Forelimb muscle (tissue), 1 donor: ENCODE measurements around the gene CHERP. TPM values are rescaled to one million over a fixed set of nuclear protein-coding genes. Genes with fewer than 3 reads are reported as not detected.
"Not testable (repeated sequence)": the region's sequence is repeated elsewhere in the genome, so short reads cannot be mapped to it uniquely, and the experiment has no call there.

Source experiments
- DNase-seq: peaks from one replicate; pipeline ENCODE4 v3.0.0-alpha.2; 2013; ENCODE audit warnings: low read depth
- polyA plus RNA-seq: library from polyadenylated mRNA; unstranded; fragments of 120-200 nt; gene quantifications from one replicate; pipeline ENCODE4 v1.2.1, GENCODE V29; 2013; ENCODE audit not compliant: insufficient read length

The CHERP gene
- polyA plus RNA-seq, 1 donor, result 31.7 TPM

GRCh38 chr19:16520074-16520973, 21.9 kb downstream of the CHERP start:
- no peak for DNase-seq

DNA sequence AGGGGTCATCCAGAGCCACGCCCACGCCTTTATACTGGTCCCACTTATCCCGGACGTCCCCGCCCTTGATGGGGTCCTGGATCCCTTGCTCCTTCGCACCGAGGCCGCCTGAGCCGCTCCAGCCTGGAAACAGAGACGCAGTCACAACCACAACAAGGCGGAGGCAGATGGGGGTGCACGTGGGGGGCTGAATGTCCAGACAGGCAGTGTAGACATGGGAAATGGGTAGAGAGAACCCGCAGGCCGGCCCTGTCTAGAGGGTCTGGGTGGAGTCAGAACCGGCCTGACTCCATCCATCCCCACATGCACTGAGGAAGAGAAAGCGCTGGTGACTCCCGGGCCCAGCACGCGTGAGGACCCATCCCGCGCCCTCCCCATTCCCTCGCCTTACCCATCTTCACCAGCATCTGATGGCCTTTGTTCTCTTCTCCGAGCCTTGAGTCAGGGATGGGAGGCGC, 23.0 kb downstream of the CHERP start:
- DNase-seq, result no peak

DNA sequence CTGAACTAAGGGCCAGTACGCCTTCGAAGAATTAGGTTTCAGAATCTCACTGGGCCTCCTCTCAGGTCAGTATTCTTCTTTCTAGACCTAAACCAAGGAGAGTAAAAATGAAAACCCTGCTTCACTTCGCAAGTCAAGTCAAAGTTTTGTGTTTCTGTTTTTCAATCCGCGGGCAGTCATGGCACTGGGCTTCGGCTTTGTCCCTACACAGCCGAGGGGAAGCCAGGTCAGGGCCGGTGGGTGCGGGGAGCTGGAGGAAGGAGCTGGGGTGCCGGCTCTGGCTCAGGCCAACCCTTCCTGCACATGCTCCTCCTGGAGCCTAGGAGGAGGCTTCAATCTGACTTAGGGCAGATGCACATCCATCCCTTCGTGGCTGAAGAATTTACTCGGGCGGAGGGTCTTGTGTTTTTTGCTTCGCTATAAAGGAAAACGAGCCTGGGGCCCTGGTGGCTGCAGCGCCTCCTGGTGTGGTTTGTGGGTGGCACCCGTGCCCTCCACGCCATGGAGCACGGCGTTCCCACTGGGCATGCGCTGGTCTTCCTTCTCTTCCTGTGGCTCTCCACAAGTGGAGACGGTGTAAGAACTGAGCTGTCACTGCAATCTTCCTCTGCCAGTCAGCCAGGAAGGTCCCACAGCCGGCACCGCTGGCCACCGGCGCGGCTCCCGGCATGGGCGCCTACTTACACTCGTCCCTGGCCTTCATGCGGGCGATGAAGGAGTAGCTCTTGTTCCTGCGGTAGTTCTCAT, 23.6 kb downstream of the CHERP start:
- no peak for DNase-seq

DNA sequence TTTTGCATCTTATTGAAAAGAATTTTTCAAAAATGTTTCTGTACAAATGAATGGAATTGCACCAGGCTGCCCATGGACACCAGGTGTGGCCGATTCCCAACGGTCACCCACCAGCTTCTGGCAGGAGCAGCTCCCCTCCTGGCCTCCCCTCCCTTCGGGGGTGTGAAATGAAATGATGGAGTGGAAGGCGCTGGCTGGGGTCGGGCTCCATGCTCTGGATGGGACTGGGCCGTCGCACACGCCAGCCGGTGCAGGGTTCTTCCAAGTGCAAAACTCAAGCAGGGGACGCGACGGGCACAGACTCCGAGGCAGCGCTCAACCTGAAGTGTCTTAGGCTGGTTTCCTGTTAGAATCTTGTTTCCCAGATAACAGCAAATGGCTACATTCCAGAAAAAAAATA, 24.2 kb downstream of the CHERP start:
- DNase-seq, result no peak

- DNase-seq, result no peak
Observed at GRCh38 chr19:16516923-16517610, 25.2 kb downstream of the CHERP start.

DNA sequence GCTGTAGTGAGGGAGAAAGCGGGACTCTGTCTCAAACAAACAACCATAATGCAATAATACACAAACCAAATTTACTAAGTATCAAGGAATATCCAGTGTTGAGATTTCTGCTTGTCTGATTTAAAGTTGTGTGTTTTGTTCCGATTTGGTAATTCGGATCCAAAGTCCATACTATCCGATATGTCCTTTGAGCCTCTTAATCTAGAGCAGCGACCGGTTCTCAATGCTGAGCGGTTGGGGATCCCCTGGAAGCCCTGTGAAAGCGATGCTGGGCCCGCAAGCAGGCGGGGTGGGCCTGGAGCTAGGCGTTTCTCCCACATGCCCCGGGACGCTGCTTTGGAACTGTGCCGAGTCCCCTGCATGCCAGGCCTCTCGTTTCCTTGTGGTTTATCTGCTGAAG, 25.9 kb downstream of the CHERP start:
- DNase-seq, result no peak

DNA sequence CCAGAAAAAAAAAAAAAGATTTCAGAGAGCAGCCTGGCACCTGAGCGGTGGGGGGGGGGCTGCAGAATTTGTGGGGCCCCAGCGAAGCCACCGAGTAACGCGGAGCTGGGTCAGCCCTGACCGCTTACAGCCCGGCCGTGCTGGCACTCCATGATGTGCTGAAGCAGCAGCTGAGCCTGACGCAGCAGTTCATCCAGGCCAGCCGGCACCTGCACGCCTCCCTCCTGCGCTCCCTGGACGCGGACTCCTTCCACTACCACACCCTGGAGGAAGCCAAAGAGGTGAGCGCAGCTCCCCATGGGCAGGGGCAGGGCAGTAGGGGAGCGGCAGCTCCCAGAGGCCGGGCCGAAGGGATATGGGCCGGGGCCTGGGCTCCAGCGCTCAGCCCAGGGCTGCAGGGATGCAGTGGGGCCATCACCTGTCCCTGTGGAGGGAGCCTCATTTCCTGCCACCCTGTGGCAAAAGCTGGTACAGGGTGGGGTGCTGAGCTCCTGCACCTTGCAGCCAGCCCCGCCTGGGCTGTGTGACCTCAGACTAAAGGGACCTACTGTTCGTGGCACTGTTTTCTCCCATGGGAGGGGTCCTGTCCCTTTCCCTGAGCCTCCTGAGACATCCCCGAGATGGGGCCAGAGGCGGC, 27.7 kb downstream of the CHERP start:
- DNase-seq, result no peak

- DNase-seq, result not testable (repeated sequence)
Observed at GRCh38 chr19:16512611-16513010, 29.6 kb downstream of the CHERP start.

DNA sequence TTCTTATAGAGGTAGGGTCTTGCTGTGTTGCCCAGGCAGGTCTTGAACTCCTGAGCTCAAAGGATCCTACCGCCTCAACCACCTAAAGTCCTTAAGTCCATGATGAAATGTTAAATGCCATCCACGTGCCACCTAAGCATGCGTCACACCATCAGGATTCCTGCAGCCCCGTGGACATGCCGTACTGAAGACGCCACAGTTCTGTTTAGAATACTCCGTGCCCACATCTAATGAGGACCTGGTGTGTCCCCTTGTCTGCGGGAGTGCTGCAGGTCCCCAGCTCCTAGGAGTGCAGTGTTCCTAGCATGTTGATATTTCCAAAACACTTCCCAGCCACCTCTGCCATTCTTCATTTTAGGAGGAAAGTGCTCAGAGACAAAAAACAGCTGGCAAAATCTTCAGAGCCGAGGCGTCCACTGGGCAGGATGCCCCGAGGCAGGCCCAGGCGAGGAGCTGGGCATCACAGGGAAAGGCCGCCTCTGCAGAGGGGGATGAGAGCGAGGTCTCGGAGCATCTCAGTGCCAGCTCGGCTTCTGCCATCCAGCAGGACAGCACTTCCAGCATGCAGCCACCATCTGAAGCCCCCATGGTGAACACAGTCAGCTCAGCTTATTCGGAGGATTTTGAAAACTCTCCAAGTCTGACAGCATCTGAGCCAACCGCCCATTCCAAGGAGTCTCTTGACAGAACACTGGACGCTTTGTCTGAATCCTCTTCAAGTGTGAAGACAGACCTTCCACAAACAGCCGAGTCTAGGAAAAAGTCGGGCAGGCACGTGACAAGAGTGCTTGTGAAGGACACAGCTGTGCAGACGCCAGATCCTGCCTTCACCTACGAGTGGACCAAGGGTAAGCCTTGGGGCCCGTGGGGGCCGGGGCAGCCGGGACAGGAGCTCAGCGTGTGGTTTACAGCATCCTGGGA, 32.8 kb downstream of the CHERP start:
- no peak for DNase-seq

DNA sequence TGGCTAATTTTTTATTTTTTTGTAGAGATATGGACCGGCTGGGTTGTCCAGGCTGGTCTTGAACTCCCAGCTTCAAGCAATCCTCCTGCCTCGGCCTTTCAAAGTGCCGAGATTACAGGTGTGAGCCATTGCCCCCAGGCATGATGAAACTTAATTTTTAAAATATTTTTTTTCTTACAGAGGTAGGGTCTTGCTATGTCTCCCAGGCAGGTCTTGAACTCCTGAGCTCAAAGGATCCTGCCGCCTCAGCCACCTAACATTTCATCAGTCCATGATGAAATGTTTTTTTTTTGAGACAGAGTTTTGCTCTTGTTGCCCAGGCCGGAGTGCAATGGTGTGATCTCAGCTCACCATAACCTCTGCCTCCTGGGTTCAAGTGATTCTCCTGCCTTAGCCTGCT, 33.7 kb downstream of the CHERP start:
- no peak for DNase-seq

DNA sequence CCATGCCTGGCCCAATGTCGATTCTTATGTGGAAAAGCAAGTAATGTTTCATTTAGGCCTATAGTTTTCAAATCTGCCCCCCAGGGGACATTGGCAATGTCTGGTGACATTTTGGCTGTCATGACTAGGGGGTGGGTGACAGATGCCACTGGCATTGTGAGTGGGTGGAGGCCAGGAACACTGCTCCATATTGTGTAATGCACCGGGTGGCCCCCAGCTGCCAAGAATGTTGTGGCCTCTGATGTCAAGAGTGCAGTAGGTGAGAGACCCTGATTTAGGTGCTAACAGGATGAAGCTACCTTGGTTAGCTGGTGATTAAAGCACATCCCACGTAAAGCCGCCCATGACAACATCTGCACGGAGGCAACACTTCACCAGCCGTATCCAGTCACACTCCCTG, 35.3 kb downstream of the CHERP start:
- DNase-seq, result no peak

DNA sequence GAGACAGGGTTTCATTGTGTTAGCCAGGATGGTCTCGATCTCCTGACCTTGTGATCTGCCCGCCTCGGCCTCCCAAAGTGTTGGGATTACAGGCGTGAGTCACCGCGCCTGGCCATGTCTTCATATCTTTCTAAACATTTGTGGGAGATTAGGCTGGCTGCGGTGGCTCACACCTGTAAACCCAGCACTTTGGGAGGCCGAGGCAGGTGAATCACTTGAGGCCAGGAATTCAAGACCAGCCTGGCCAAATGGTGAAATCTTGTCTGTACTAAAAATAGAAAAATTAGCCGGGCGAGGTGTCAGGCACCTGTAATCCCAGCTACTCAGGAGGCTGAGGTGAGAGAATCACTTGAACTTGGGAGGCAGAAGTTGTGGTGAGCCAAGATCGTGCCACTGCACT, 36.1 kb downstream of the CHERP start:
- DNase-seq, result not testable (repeated sequence)

GRCh38 chr19:16504271-16504670, 38.0 kb downstream of the CHERP start:
- DNase-seq, result no peak

GRCh38 chr19:16497837-16498236, 44.4 kb downstream of the CHERP start:
- no peak for DNase-seq

DNA sequence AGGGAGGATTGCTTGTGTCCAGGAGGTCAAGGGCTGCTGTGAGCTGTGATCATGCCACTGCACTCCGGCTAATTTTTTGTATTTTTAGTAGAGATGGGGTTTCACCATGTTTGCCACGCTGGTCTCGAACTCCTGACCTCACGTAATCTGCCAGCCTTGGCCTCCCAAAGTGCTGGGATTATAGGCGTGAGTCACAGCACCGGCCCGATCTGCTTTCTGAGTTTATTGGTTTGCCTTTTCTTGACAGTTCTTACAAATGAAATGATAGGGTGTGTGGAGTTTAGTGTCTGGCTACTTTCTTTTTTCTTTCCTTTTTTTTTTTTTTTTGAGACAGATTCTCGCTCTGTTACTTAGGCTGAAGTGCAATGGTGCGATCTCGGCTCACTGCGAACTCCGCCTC, 45.2 kb downstream of the CHERP start:
- no peak for DNase-seq

DNA sequence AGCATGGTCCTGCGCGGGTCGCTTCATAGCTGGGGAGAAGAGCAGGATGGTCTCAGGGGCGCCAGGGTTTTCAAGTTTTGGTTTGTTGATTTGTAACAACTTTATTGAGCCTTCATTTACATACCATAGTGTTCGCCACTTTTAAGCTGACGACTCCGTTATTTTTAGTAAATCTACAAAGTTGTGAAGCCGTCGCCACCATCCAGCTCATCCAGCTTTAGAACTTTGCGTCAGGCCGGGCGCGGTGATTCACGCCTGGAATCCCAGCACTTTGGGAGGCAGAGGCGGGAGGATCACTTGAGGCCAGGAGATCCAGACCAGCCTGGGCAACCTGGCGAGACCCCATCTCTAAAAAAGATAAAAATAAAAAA, 45.6 kb downstream of the CHERP start:
- no peak for DNase-seq

DNA sequence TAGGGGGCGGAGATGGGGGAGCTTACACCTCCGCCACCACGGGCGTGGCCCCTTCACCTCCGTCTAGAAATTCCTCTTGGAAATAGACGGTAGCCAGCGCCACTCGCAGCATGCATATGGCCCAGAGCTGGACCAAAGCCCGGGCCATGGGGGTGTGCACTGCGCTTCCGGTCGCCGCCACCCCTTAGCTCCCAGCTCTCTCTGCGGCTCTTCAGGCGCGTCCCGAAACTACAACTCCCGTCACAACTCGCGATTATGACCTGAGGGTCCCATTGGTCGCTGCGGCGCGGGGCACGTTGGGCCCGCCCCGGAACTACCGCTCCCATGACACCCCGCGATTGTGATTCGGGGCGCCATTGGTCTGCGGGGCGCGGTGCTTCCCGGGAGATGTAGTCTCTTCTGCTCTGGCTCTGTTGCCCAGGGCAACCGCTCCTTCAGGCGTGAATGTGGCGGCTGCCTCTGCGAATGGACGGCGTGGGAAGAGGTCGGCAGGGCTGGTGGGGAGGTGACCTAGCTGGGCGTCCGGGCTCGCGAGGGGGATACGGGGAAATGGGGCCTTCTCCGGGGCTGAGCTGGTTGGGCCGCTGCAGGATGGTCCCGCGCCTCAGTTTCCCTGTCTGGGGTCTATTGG, 46.1 kb downstream of the CHERP start, which contains the start of the genes C19orf44 and CALR3:
Gene C19orf44 (plus strand): TSS at position 413 of the 631 bp plus-strand sequence. CDS start 4,399 bp downstream, outside the sequence.
Gene CALR3 (minus strand): TSS at position 186 of the 631 bp plus-strand sequence. CDS start 38 bp downstream, at position 148.
- peak; percentile 95 for DNase-seq

DNA sequence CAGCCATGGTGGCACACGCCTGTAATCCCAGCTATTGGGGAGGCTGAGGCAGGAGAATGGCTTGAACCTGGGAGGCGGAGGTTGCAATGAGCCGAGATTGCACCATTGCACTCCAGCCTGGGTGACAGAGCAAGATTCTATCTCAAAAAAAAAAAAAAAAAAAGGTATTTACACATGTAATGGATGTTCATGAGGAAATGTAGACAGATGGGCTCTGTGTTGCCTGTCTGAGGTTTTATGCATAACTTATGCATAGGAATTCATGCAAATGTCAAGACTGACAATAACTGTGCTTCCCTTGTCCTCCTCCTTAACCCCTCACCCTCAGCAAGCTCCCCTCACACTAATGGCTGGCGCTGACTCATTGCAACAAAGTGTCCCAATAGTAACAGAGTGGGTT, 55.8 kb downstream of the CHERP start:
- DNase-seq, result not testable (repeated sequence)

DNA sequence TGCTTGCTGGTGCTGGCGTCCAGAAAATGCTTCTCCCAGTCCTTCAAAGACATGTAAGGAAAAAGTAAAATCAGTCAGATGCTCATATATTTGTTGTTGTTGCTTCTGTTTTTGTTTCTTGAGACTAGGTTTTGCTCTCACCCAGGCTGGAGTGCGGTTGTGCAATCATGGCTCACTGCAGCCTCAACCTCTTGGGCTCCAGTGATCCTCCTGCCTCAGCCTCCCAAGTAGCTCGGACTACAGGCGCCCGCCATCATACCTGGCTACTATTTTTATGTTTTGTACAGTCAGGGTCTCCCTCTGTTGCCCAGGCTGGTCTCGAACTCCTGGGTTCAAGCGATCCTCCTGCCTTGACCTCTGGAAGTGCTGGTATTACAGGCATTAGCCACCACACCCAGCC, 59.5 kb downstream of the CHERP start:
- DNase-seq, result no peak

- no peak for DNase-seq
Observed at GRCh38 chr19:16477311-16477710, 64.9 kb downstream of the CHERP start.
